Breast epithelium (tissue), 4 donors: ENCODE measurements around the gene CPA1. TPM values are rescaled to one million over a fixed set of nuclear protein-coding genes. Genes with fewer than 3 reads are reported as not detected.

Experiments used
- DNase-seq, 2 donors: peaks; one replicate each; pipeline ENCODE4 v3.0.0-alpha.2; 2019; ENCODE audit warnings: low spot score in 2 of 2
- H3K27ac ChIP-seq, 2 donors: fragments of 200-600 bp; sonication (generic) in 1 of 2; one replicate each; pipeline ENCODE4 v1.5.1; 2016 to 2019; ENCODE audit warnings: mild to moderate bottlenecking in 1 of 2
- H3K27me3 ChIP-seq, 2 donors: fragments of 200-600 bp; sonication (generic) in 1 of 2; one replicate each; pipeline versions ENCODE4 v1.5.1 to v1.6.0; 2017 to 2019; ENCODE audit warnings: control low read depth in 1 of 2, mild to moderate bottlenecking in 1 of 2
- H3K36me3 ChIP-seq: fragments of 200-600 bp; one replicate; pipeline ENCODE4 v1.5.1; 2019
- H3K4me1 ChIP-seq, 2 donors: fragments of 200-600 bp; sonication (generic); one replicate each; pipeline ENCODE4 v1.5.1; 2016 to 2019; ENCODE audit warnings: control low read depth in 1 of 2
- H3K4me3 ChIP-seq, 3 donors: fragments of 200-600 bp; sonication (generic); 1 replicate in 2 of 3; 2 replicates in 1 of 3; pipeline ENCODE4 v1.5.1; 2016 to 2019; ENCODE audit warnings: mild to moderate bottlenecking in 3 of 3, moderate library complexity in 2 of 3
- H3K9me3 ChIP-seq, 2 donors: fragments of 200-600 bp; sonication (generic) in 1 of 2; one replicate each; pipeline ENCODE4 v1.5.1; 2016 to 2019; ENCODE audit warnings: control low read depth in 1 of 2
- CTCF ChIP-seq, 3 donors: fragments of 450-650 bp; IDR thresholded peaks; one replicate each; pipeline ENCODE4 v1.5.1; 2016 to 2017; ENCODE audit warnings: antibody characterized with exemption in 3 of 3, mild to moderate bottlenecking in 3 of 3, moderate library complexity in 3 of 3
- POLR2A ChIP-seq: fragments of 450-650 bp; IDR thresholded peaks from one replicate; pipeline ENCODE4 v1.6.1; 2016; ENCODE audit warnings: antibody characterized with exemption, mild to moderate bottlenecking, moderate library complexity
- POLR2AphosphoS5 ChIP-seq, 3 donors: sonication (generic); formaldehyde crosslinking; IDR thresholded peaks; one replicate each; pipeline ENCODE4 v1.6.1; 2017; ENCODE audit warnings: antibody characterized with exemption in 3 of 3
- intact Hi-C: fragments of 100-400 bp; cut with DNase I; formaldehyde crosslinking; loops from one replicate; pipeline ENCODE4 v1.15.1; 2023; ENCODE audit warnings: low total_unique reads
- total RNA-seq, 3 donors: library from RNA; depleted of rRNA; stranded (reverse); fragments of >200 nt; gene quantifications; one replicate each; pipeline ENCODE4 v1.1.0, GENCODE V29; 2016

The CPA1 gene
- total RNA-seq, 3 donors from 2014 or later: 0.73 to 0.96 TPM; not detected in 1

GRCh38 chr7:130436253-130436652 lies 56.0 kb downstream of the CPA1 start:
- Histone ChIP-seq H3K4me1 (no peaks in the 10 kb centered on the region), H3K4me3 (no peak overlapping the region), H3K36me3 (no peaks in the 10 kb centered on the region), H3K9me3 (no peaks in the 10 kb centered on the region), H3K27ac (no peak overlapping the region), H3K27me3 (no peaks in the 10 kb centered on the region)
- no peak for TF ChIP-seq POLR2A
- TF ChIP-seq POLR2AphosphoS5 (IDR thresholded peaks at IDR 0.05): no peak
- TF ChIP-seq CTCF (IDR thresholded peaks at IDR 0.05): no peak
- no peak for DNase-seq
- intact Hi-C loops: no loop called here

Other genes starting within 250 kb of the CPA1 start
- gene TMEM209, start 175.1 kb upstream of the CPA1 start, total RNA-seq: 10 to 100 TPM in 2 of 3 donors, 1 to 10 TPM in 1; 9.0 to 15.7 (median 13.8) TPM
- gene SSMEM1, start 172.6 kb upstream of the CPA1 start, total RNA-seq: not detected
- not detected for gene CPA2, start 113.6 kb upstream of the CPA1 start, total RNA-seq
- 1 to 10 TPM in 1 of 3 donors, under 1 TPM in 1, not detected in 1; 0.98 to 2.0 TPM for gene CPA4, start 87.3 kb upstream of the CPA1 start, total RNA-seq
- gene CPA5, start 35.7 kb upstream of the CPA1 start, total RNA-seq: not detected
- 1 to 10 TPM; 5.9 to 8.9 (median 7.0) TPM for gene CEP41, start 60.5 kb downstream of the CPA1 start, total RNA-seq
- gene MEST, start 111.6 kb downstream of the CPA1 start, total RNA-seq: 10 to 100 TPM; 54.9 to 95.7 (median 60.3) TPM